NCI-H446 treated with DMSO at 0.1 percent for 48 hours (cell line): ENCODE measurements around the gene TMED8.
A peak's percentile ranks its signal among the peaks of the same experiment; 100 is the strongest.
"Not testable (repeated sequence)": the region's sequence is repeated elsewhere in the genome, so short reads cannot be mapped to it uniquely, and the experiment has no call there.

ENCODE experiments used
- DNase-seq: peaks from one replicate; lab custom pipeline; 2025; lab: John Stamatoyannopoulos, UW

TMED8 gene

DNA sequence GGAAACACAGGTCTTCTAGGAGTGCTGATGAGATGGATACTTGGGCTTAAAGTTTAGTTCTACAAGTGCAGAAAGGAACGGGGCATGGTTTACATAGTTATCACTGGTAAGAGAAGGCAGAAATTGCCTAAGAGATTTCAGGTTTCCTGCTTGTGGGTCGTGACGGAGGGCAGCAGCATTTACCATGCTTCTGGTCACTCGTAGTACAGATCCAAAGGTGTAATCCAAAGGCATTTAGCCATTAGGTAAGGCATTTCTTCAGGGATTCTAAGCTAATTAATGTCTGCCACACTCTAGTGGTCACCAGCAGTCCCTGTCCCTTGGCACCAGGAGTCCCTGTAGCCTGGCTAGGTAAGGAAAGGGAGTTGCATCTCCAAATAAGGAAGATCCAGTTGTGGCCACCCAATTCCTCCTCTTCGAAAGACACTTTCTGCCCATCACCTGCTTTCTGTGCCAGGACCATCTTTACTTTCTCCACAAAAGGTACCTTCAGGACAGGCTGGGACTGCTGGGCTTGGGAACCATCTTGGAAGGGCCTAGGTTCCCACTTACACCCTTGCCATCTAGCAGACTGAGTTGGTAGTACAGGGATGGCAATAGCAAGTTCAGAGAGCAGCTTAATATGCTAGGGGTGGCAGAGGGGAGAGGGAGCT is 54.5 kb downstream of the TMED8 start:
- DNase-seq = no peak

DNA sequence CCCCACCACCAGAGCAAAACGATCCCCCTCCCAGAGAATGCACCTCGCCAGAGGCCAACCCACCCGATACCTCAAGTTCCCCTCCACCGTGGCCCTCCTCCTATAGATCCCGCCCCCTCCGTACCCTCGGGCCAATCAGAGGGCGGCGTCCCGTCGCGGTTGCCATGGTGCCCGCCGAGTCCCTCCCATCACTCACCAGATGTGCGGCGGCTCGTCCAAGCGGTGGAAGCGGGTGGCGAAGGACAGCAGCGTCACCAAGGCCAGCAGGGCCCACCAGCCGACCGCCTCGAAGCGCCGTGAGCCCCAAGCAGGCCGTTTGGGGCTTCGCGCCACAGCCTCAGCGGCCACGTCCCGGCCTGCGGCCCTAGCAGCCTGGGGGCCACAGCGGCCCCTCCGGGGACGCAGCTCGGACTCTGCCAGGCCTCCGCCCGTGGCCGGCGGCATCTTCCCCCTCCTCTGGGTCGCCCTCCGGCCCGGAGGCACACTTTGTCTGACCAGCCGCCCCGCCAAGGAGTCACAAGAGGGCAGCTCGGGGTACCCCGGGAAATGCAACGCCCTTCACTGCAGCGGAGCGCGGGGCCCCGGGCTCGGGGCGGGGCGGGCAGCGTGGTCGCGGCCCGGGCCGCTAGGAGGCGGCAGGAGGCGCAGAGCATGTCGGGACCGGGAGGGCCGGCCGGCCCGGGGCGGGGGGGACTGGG is 56.5 kb downstream of the TMED8 start, which contains the start of gene POMT2:
TSS of gene POMT2 (minus strand) at position 646 of the 698 bp plus-strand sequence. CDS start at position 444, 202 bp downstream.
- peak; percentile 68 for DNase-seq

DNA sequence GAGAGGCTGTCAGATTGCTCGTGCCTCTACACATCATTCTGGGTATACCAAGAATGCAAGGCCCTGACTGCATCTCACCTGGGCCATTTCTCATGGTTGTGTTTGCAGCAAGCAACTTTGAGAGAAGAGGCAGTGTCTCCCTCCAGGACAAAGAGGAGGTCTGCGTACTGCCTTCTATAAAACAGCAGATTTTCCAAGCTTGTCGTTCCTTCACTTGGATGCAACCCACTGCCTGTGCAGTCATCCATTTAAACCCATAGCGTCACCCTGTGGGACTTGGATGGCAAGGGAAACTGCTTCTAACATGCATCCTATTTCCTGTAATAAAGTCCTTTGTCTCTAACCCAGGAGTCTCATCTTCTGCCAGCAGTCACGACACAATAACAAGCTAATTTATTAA is 57.5 kb downstream of the TMED8 start:
- DNase-seq = no peak

GRCh38 chr14:77318756-77319155 is 58.1 kb downstream of the TMED8 start:
- DNase-seq = not testable (repeated sequence)

DNA sequence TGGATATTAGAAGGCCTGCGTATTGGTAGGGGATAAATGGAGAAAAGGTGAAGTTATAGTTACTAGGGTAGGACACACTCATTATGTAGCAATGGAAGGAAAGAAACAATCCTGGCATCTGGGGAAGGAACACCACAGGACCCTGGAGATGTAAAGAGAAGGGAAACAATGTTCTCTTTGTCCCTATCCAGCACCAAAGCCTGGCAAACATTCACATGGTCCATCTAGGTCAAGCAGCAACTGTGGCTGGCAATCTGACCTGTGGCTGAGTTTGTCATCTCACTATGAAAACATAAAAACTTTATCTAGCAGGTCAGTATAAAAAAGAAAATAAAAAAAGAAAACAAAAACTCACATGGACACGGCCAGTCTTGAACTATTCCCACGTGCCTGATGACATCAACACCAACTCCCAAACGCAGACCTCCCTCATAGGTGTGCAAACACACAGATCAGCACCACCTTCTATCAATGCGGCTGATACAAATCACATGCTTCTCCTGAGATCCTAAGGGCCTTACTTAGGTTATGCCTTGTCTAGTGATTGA is 58.8 kb downstream of the TMED8 start:
- no peak for DNase-seq

- DNase-seq = no peak
Measured at GRCh38 chr14:77316872-77317301, 60.0 kb downstream of the TMED8 start.

DNA sequence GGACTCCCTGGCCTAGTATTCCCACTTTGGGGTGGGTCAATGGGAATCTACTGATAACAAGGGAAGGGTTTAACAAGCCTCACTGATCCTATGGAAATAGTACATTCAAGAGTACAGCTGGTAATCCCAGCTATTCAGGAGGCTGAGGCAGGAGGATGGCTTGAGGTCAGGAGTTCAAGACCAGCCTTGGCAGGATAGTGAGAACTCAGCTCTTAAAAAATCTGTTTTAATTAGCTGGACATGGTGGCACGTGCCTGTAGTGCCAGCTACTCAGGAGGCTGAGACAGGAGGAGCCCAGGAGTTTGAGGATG is 60.7 kb downstream of the TMED8 start:
- no peak for DNase-seq

GRCh38 chr14:77314539-77315457 is 62.1 kb downstream of the TMED8 start:
- no peak for DNase-seq

DNA sequence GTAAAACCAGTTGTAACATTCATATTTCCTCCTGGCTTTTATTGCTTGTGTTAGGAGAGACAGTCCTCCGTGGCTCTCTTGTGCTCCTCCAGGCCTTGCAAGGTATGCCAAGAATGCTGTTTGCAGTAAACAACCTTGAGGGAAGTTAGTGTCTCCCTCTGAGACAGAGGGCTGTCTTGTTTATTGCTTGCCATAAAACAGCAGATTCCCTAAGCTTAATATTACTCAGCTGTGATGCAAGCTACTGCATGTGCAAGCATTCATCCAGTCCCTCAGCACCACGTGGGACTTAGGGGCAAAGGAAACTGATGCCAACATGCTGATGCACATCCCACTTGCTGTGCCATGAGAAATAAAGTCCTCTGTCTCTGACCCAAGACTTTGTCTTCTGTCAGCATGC is 62.9 kb downstream of the TMED8 start:
- DNase-seq = no peak

- DNase-seq = no peak
Measured at GRCh38 chr14:77313371-77313770, 63.5 kb downstream of the TMED8 start.

GRCh38 chr14:77311217-77311616 is 65.7 kb downstream of the TMED8 start:
- no peak for DNase-seq

- peak; percentile 55 for DNase-seq
Measured at GRCh38 chr14:77310026-77310425, 66.9 kb downstream of the TMED8 start.

DNA sequence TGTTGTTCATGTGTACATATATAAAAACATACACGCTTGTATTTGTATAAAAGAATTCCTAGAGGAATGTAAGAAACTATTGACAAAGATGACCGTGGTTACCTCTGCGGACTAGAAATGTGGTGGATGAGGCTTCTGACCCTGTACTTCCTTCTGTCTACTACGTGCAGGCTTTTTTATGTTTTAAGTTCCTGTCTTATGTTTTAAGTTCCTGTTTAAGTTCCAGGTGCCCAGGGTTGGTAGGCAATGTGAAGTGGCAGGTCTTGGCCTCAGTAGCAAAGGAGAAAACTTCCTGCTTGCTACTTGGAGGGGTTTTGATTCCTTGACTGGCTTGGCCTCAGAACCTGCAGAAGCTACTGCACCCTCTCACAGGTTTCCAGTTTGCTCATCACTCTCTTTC is 67.8 kb downstream of the TMED8 start:
- DNase-seq = no peak

DNA sequence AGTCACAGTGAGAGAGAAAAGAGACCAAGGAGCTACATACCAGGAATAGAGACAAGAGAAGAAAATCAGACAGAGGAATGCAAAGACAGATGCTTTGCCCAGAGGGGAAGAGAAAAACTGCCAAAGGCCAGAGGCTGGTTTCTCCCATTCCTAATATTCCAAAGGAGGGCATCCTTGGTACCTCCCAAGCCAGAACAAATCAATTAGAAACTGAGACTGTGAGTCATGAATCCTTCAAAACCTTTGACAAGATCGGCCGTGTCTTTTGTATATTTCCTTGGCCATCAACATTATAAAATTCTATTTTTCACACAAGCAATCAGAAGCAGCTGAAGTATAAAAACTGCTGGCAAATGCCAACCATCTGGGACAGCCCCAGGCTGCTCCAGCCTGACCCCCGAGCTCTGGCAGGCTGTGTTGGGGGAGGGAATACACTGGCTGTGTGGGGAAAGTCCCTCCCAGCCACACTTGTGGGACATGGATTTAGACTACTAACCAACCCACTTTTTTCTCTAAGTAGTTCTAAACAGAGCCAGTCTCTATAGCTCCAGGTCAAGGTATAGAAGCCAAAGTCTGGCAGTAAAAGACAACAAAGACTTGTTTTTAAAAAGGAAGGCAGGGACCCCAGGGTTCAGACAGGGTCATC is 69.9 kb downstream of the TMED8 start:
- DNase-seq = peak; percentile 51

- DNase-seq = no peak
Measured at GRCh38 chr14:77306416-77306815, 70.5 kb downstream of the TMED8 start.

DNA sequence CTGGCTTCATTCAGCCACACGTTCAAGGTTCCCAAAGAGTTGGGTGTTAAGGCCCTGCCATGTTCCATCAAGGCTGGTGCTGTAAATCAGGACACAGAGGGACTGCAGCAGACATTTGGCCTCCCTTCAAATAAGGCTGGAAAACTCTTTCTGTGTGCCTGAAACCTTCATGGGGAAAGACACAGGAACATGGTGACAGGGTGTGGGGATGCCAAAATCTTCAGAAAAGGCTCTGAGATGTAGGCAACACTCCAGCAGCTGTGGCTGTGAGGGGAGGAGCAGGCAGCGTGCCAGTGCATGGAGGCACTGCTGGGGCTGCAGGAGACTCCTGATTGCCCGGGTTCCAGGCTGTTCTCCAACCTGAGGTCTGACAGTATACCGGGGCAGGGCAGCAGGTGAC is 71.2 kb downstream of the TMED8 start:
- peak; percentile 31 for DNase-seq

DNA sequence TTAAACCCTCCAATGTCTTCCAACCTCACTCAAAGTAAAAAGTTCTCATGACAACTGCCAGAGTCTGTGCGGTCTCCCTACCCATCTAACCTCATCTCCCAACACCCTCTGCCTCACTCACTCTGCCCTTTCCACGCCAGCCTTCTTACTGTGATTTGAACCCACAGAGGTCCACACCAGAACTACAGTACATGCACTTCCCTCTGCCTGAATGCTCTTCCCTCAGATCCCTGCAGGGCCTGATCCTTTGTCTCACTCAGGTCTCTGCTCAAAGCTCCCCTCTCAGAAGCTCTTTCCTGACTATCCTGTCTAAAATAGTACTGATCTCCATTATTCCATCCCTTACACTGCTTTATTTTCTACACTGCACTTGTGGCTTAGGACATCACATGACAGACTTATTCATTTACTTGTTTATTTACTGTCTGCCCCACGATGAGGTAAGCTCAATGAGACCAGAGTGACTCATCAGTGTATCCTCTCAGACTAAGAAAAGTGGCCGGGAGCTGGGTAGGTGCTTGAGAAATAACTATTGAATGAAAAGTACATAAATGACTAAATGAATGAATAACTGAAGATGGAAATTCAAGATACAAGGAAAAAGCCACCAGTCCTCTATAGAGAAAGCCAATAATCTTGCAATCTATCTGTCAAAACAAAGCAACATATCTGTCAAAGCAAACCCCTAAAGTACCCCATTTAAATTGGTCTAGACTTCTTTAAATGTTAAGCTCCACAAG is 73.3 kb downstream of the TMED8 start:
- no peak for DNase-seq

DNA sequence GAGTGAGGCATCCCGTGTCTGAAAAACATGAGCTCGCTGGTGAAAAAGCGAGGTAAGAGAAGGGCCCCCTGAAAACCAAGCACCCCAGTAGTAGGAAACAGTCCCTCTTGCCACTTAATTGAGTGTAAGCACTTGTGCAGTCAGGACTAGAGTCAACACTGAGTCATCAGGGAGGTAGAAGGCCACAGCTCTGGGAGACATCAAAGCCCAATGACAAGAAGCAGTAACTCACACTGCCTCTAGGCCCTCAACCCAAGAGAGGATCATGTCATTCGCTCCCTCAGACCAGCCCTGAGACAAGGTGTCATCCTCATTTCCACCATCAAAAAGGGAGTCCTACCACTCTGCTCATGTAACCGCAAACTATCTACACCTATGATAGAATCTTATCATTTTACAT is 74.0 kb downstream of the TMED8 start:
- DNase-seq = no peak

- peak; percentile 40 for DNase-seq
Measured at GRCh38 chr14:77301103-77301502, 75.8 kb downstream of the TMED8 start.

GRCh38 chr14:77299771-77300170 is 77.1 kb downstream of the TMED8 start:
- DNase-seq = no peak

DNA sequence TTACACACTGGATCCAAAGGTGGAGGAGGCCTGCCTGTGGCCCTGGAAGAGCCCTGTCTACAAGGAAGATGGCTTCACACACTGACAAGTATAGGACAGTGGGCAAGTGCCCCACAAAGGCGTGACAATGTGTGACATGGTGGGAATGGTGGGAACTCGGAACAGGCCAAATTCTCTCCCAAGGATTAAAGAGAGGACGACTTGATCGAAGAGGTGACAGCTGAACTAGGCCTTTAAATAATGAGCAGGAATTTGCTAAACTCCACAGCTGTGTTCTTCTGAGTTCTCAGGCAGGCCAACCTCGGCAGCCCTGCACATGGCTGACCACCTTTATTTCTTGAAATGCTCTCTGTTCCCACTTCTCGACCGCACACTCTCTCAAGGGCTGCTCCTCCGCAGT is 80.0 kb downstream of the TMED8 start:
- no peak for DNase-seq
